PC-3 (cell line): Measurements from ENCODE around the gene MBD6. TPM values are rescaled to one million over a fixed set of nuclear protein-coding genes. Genes with fewer than 3 reads are reported as not detected.
"Not testable (repeated sequence)": the region's sequence is repeated elsewhere in the genome, so short reads cannot be mapped to it uniquely, and the experiment has no call there.

Experiments
- ATAC-seq: fragments of 200-7000 bp; cut with Tn5 transposase; 2 replicates; pipeline ENCODE4 v1.9.1; 2020; ENCODE audit warnings: mild to moderate bottlenecking, moderate library complexity
- BruUV-seq: library from RNA; stranded (reverse); fragments of 400-500 nt; replicated peaks from 2 replicates; lab custom pipeline; 2021; lab: Mats Ljungman, UMichigan
- CTCF ChIA-PET: fragments of 300-600 bp; sonication (Branson Sonifier 250); formaldehyde crosslinking; loops from one replicate; lab custom pipeline; 2022; ENCODE audit warnings: antibody characterized with exemption; lab: Charles Lee
- POLR2A ChIA-PET: fragments of 300-600 bp; sonication (Branson Sonifier 250); formaldehyde crosslinking; loops from one replicate; lab custom pipeline; 2022; ENCODE audit warnings: antibody characterized with exemption; ENCODE audit not compliant: unreplicated experiment; lab: Charles Lee
- DNase-seq: peaks from one replicate; pipeline ENCODE4 v3.0.0-alpha.2; 2015
- H2AFZ ChIP-seq: fragments of 300-600 bp; sonication (generic); 2 replicates; pipeline ENCODE4 v1.6.0; 2016; ENCODE audit warnings: antibody characterized with exemption, low read length
- H3F3A ChIP-seq: fragments of 300-600 bp; sonication (generic); one replicate; pipeline ENCODE4 v1.6.0; 2017; ENCODE audit warnings: antibody characterized with exemption, low read length, control low read depth, mild to moderate bottlenecking; ENCODE audit not compliant: unreplicated experiment
- H3K27ac ChIP-seq: fragments of 300-600 bp; sonication (generic); 2 replicates; pipeline ENCODE4 v1.5.1; 2016; ENCODE audit warnings: mild to moderate bottlenecking, low read length
- H3K27me3 ChIP-seq: fragments of 300-600 bp; sonication (generic); 2 replicates; pipeline ENCODE4 v1.6.1; 2016; ENCODE audit warnings: low read length, mixed read lengths
- H3K36me3 ChIP-seq: fragments of 300-600 bp; sonication (generic); 2 replicates; pipeline ENCODE4 v1.6.1; 2016; ENCODE audit warnings: low read depth, mixed run types, low read length, mixed read lengths
- H3K4me1 ChIP-seq: fragments of 300-600 bp; sonication (generic); 2 replicates; pipeline ENCODE4 v1.5.1; 2016; ENCODE audit warnings: low read length; ENCODE audit not compliant: insufficient read depth
- H3K4me2 ChIP-seq: fragments of 300-600 bp; sonication (generic); 2 replicates; pipeline ENCODE4 v1.6.0; 2016; ENCODE audit warnings: low read length
- H3K4me3 ChIP-seq: fragments of 300-600 bp; sonication (generic); 2 replicates; pipeline ENCODE4 v1.5.1; 2016; ENCODE audit warnings: mild to moderate bottlenecking, low read length, mixed read lengths
- H3K79me2 ChIP-seq: fragments of 300-600 bp; sonication (generic); 2 replicates; pipeline ENCODE4 v1.6.1; 2017; ENCODE audit warnings: low read length, mixed read lengths
- H3K9ac ChIP-seq: fragments of 300-600 bp; sonication (generic); 2 replicates; pipeline ENCODE4 v1.6.0; 2016; ENCODE audit warnings: mild to moderate bottlenecking, low read length
- H3K9me2 ChIP-seq: fragments of 300-600 bp; sonication (generic); replicated peaks from 2 replicates; pipeline ENCODE4 v1.6.1; 2016; ENCODE audit warnings: mixed run types, low read length, mixed read lengths
- H3K9me3 ChIP-seq: fragments of 300-600 bp; sonication (generic); 2 replicates; pipeline ENCODE4 v1.6.1; 2016; ENCODE audit warnings: low read length, mixed read lengths
- H4K20me1 ChIP-seq: fragments of 300-600 bp; sonication (generic); 2 replicates; pipeline ENCODE4 v1.6.1; 2016; ENCODE audit warnings: low read length, mixed read lengths
- EZH2 ChIP-seq: fragments of 300-600 bp; sonication (generic); IDR thresholded peaks from one replicate; pipeline ENCODE4 v1.6.1; 2017; ENCODE audit warnings: antibody characterized with exemption, mild to moderate bottlenecking, low read length; ENCODE audit not compliant: unreplicated experiment
- EZH2phosphoT487 ChIP-seq: fragments of 300-600 bp; sonication (generic); IDR thresholded peaks from 2 replicates; pipeline ENCODE4 v1.6.1; 2018; ENCODE audit warnings: mild to moderate bottlenecking, antibody characterized with exemption, low read length, borderline replicate concordance
- intact Hi-C: fragments of 100-400 bp; cut with micrococcal nuclease; formaldehyde crosslinking; loops from 2 replicates; pipeline ENCODE4 v1.9.0; 2023
- total RNA-seq: library from RNA; depleted of rRNA; stranded (reverse); fragments of >200 nt; gene quantifications from 2 replicates; pipeline ENCODE4 v1.2.3, GENCODE V29; 2014
- TF ChIP-seq, protein P1 (sequence below): fragments of 300-600 bp; sonication (generic); conservative IDR thresholded peaks from 2 replicates; pipeline ENCODE4 v1.5.1; 2017; ENCODE audit warnings: antibody characterized with exemption, low read depth, mild to moderate bottlenecking, low read length

MBD6 gene
- total RNA-seq, 1 experiment from 2014 or later: 13.2 TPM

DNA sequence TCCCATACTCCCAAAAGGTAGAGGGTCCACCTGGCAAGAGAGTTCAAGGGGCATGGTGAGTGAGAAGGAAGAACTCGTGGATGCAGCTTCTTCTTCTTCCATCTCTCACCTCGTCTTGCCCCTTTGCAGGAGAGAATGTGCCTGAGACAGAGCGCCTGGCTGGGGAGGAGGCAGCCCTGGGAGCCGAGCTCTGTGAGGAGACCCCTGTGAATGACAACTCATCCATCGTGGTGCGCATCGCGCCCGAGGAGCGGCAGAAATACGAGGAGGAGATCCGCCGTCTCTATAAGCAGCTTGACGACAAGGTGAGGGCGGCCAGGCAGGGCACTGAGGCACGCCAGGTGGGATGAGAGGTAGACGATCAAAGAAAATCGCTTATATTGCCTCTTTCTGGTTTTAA lies 47.2 kb downstream of the MBD6 start:
- ChIA-PET POLR2A (no interaction called here), CTCF (no interaction called here)
- ATAC-seq: no peak
- intact Hi-C loops: no loop called here
- no peaks in the 10 kb centered on the region for H3K4me1 ChIP-seq
- no peaks in the 10 kb centered on the region for H4K20me1 ChIP-seq
- no peak overlapping the region for H3K27ac ChIP-seq
- no peak overlapping the region for H3K4me3 ChIP-seq
- no peaks in the 10 kb centered on the region for H3K9me3 ChIP-seq
- TF ChIP-seq, protein P1, sequence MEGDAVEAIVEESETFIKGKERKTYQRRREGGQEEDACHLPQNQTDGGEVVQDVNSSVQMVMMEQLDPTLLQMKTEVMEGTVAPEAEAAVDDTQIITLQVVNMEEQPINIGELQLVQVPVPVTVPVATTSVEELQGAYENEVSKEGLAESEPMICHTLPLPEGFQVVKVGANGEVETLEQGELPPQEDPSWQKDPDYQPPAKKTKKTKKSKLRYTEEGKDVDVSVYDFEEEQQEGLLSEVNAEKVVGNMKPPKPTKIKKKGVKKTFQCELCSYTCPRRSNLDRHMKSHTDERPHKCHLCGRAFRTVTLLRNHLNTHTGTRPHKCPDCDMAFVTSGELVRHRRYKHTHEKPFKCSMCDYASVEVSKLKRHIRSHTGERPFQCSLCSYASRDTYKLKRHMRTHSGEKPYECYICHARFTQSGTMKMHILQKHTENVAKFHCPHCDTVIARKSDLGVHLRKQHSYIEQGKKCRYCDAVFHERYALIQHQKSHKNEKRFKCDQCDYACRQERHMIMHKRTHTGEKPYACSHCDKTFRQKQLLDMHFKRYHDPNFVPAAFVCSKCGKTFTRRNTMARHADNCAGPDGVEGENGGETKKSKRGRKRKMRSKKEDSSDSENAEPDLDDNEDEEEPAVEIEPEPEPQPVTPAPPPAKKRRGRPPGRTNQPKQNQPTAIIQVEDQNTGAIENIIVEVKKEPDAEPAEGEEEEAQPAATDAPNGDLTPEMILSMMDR: no peak
- no peak for TF ChIP-seq EZH2phosphoT487
- TF ChIP-seq EZH2: no peak
- no peaks in the 10 kb centered on the region for H3K27me3 ChIP-seq
- H3K79me2 ChIP-seq: no peaks in the 10 kb centered on the region
- H3K36me3 ChIP-seq: no peaks in the 10 kb centered on the region
- H3K9ac ChIP-seq: no peak overlapping the region
- no peak overlapping the region for H2AFZ ChIP-seq
- H3F3A ChIP-seq: no peaks in the 10 kb centered on the region
- no peak overlapping the region for H3K4me2 ChIP-seq
- H3K9me2 ChIP-seq: no peaks in the 10 kb centered on the region
- no peak for DNase-seq
- no TSS peak for BruUV-seq

DNA sequence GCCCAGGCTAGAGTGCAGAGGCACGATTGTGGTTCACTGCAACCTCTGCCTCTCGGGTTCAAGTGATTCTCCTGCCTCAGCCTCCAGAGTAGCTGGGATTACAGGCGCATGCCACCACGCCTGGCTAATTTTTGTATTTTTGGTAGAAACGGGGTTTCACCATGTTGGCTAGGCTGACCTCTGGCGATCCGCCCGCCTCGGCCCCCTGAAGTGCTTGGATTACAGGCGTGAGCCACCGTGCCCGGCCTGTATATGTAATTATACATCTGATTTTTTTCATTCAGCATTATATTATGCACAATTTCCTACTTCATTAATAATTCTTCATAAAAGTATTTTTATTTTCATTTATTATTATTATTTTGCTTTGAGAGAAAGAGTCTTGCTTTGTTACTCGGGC lies 47.8 kb downstream of the MBD6 start:
- H3K79me2 ChIP-seq, H3K4me3 ChIP-seq, DNase-seq, H3K9ac ChIP-seq, H3K36me3 ChIP-seq, ATAC-seq, H4K20me1 ChIP-seq, H3K4me1 ChIP-seq, H3K27ac ChIP-seq, H3F3A ChIP-seq, H3K9me2 ChIP-seq, POLR2A ChIA-PET, BruUV-seq, H3K27me3 ChIP-seq, H3K9me3 ChIP-seq, H2AFZ ChIP-seq, intact Hi-C loops, H3K4me2 ChIP-seq: not testable (repeated sequence)
- CTCF ChIA-PET: interaction anchor here (0.6 kb wide), 1 partner anchor 13 kb away, joined by 4 read pairs; no protein-coding TSS in a partner anchor

DNA sequence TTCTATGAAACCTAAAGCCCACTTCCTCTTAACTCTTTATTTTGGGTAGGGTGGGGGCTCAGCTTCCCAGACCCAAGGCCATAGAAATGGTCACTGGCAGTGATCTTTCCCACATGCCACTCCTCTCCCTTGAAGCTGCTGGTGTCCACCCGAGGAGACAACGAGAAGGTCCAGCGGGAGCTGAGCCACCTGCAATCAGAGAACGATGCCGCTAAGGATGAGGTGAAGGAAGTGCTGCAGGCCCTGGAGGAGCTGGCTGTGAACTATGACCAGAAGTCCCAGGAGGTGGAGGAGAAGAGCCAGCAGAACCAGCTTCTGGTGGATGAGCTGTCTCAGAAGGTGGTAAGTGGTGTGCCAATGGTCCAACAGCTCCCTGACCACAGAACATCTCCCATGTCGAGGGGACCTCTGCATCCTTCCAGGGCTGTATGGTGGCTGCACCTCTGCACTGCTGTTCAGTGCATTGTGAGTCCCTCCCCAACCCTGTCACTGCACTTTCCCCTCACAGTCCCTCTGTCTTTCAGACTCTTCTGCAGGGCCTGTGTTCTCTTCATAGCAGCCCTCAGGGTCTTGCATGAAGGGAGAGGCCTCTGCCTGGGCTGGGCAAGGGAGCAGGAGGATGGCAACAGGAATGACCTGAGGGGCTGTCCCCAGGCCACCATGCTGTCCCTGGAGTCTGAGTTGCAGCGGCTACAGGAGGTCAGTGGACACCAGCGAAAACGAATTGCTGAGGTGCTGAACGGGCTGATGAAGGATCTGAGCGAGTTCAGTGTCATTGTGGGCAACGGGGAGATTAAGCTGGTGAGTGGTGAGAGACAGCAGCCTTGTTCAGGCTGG lies 49.5 kb downstream of the MBD6 start:
- TF ChIP-seq EZH2: no peak
- TF ChIP-seq EZH2phosphoT487: no peak
- TF ChIP-seq, protein P1: no peak
- BruUV-seq: no TSS peak
- no peak for ATAC-seq

More for the DNA sequence above, 49.5 kb downstream of the MBD6 start:
- intact Hi-C loops: no loop called here
- POLR2A ChIA-PET: interaction anchor here (0.6 kb wide), 1 partner anchor 25 kb away, joined by 3 read pairs; no protein-coding TSS in a partner anchor
- Histone ChIP-seq H3K9me3 (no peaks in the 10 kb centered on the region), H3K27me3 (no peaks in the 10 kb centered on the region), H3K79me2 (no peaks in the 10 kb centered on the region), H3K36me3 (no peaks in the 10 kb centered on the region), H3F3A (no peaks in the 10 kb centered on the region), H3K9me2 (no peaks in the 10 kb centered on the region), H3K27ac (no peak overlapping the region), H2AFZ (no peak overlapping the region), H3K4me1 (no peaks in the 10 kb centered on the region), H4K20me1 (no peaks in the 10 kb centered on the region), H3K4me2 (no peak overlapping the region), H3K9ac (no peak overlapping the region), H3K4me3 (no peak overlapping the region)
- no peak for DNase-seq
- CTCF ChIA-PET: no interaction called here
